Activated CD4-positive, alpha-beta T cell treated with anti-CD3 and anti-CD28 coated beads, Interleukin-2, amount 50 U/mL, for 16 hours (primary cell): ENCODE results near the gene CHN1.

ENCODE experiments used
- DNase-seq: peaks from one replicate; pipeline ENCODE4 v3.0.0-alpha.2; 2020

The CHN1 gene

GRCh38 chr2:174863183-174863582, 142.0 kb downstream of the CHN1 start:
- DNase-seq: no peak

- no peak for DNase-seq
These were observed 145.5 kb downstream of the CHN1 start for GRCh38 chr2:174859563-174860169.

- no peak for DNase-seq
These were observed 146.4 kb downstream of the CHN1 start for GRCh38 chr2:174858745-174859144.

- no peak for DNase-seq
These were observed 148.7 kb downstream of the CHN1 start for GRCh38 chr2:174856447-174856846.

GRCh38 chr2:174846941-174847938, 157.9 kb downstream of the CHN1 start:
- no peak for DNase-seq

GRCh38 chr2:174846218-174846617, 159.0 kb downstream of the CHN1 start:
- DNase-seq: no peak

GRCh38 chr2:174844295-174844708, 160.9 kb downstream of the CHN1 start:
- no peak for DNase-seq

GRCh38 chr2:174842496-174842895, 162.7 kb downstream of the CHN1 start:
- no peak for DNase-seq

GRCh38 chr2:174841936-174842335, 163.2 kb downstream of the CHN1 start:
- no peak for DNase-seq

GRCh38 chr2:174841350-174841749, 163.8 kb downstream of the CHN1 start:
- no peak for DNase-seq

GRCh38 chr2:174840436-174840835, 164.7 kb downstream of the CHN1 start:
- no peak for DNase-seq

GRCh38 chr2:174839662-174840061, 165.5 kb downstream of the CHN1 start:
- DNase-seq: no peak

GRCh38 chr2:174836995-174837390, 168.2 kb downstream of the CHN1 start:
- DNase-seq: no peak

- no peak for DNase-seq
These were observed 168.7 kb downstream of the CHN1 start for GRCh38 chr2:174836377-174836994.

- peak; percentile 60 for DNase-seq
These were observed 169.4 kb downstream of the CHN1 start for GRCh38 chr2:174835797-174836255.

GRCh38 chr2:174833737-174834136, 171.4 kb downstream of the CHN1 start:
- DNase-seq: peak; percentile 23

- DNase-seq: no peak
These were observed 174.6 kb downstream of the CHN1 start for GRCh38 chr2:174830561-174830960.

GRCh38 chr2:174829550-174829949, 175.6 kb downstream of the CHN1 start:
- DNase-seq: no peak

- DNase-seq: no peak
These were observed 177.5 kb downstream of the CHN1 start for GRCh38 chr2:174827371-174828369.

- no peak for DNase-seq
These were observed 179.1 kb downstream of the CHN1 start for GRCh38 chr2:174826051-174826450.

- DNase-seq: no peak
These were observed 181.1 kb downstream of the CHN1 start for GRCh38 chr2:174824068-174824467.

- DNase-seq: no peak
These were observed 183.6 kb downstream of the CHN1 start for GRCh38 chr2:174821628-174822027.
